Measurements from ENCODE around the gene KCNJ12. TPM values are rescaled to one million over a fixed set of nuclear protein-coding genes. Genes with fewer than 3 reads are reported as not detected.

The KCNJ12 gene
- total RNA-seq, 1 experiment from 2014 or later = 2.3 TPM

GRCh38 chr17:21467739-21468490 lies 91.8 kb downstream of the KCNJ12 start (continued):
- TF ChIP-seq E2F5 (CRISPR knock-in tag; IDR thresholded peaks at IDR 0.05) = no peak

Other genes starting within 250 kb of the KCNJ12 start
- gene DHRS7B, start 249.4 kb upstream of the KCNJ12 start, total RNA-seq (2021) = 13.5 to 16.6 TPM (median 15.6 TPM) in 3 replicates
- gene TMEM11, start 162.2 kb upstream of the KCNJ12 start, total RNA-seq (2021) = 32.9 to 37.0 TPM (median 33.9 TPM) in 3 replicates
- gene NATD1, start 122.9 kb upstream of the KCNJ12 start, total RNA-seq (2021) = 10.1 to 11.2 TPM (median 11.1 TPM) in 3 replicates
- 33.7 to 39.7 TPM (median 35.3 TPM) in 3 replicates for gene MAP2K3, start 91.6 kb upstream of the KCNJ12 start, total RNA-seq (2021)